22Rv1 (cell line): ENCODE results near the gene MCM7.

Experiments used
- ZFX ChIP-seq: fragments of 450-650 bp; IDR thresholded peaks from 2 replicates; pipeline ENCODE4 v1.6.1; 2017; ENCODE audit warnings: antibody characterized with exemption, borderline replicate concordance
- TF ChIP-seq, protein P1 (sequence below): fragments of 450-650 bp; IDR thresholded peaks from 2 replicates; pipeline ENCODE4 v1.5.1; 2017; ENCODE audit warnings: mild to moderate bottlenecking

DNA sequence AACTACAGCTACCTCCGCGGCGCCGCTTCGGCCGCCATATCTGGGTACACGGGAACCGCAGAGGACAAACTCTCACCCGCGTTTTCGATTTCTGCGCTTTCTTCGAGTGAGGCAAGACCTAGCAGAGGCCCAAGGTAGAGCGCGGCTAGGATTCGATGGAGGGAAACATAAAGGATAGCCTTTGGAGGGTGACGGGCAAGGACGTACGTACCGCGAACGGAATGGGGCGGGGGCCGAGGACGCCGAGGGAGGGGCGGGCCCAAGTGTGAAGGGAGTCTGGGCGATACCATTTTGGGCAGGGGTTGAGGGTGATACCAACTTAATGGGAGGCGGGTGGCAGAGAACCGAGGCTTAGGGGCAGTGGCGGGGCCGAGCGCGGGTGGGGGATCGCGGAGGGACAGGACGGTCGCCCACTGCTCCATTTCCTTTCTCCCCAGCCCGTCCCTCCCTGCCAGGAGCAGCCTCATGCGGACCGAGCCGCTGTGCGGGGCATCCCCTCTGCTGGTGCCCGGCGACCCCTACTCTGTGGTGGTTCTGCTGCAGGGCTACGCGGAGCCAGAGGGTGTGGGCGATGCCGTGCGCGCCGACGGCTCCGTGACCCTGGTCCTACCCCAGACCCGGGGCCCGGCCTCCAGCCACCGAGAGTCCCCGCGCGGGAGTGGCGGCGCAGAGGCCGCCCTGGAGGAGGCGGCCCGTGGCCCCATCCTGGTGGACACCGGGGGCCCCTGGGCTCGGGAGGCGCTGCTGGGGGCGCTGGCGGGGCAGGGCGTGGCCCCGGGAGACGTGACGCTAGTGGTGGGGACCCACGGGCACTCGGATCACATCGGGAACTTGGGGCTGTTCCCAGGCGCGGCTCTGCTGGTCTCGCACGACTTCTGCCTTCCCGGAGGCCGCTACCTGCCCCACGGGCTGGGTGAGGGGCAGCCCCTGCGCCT is 26.0 kb upstream of the MCM7 start, which contains the start of gene MBLAC1:
- TF ChIP-seq, protein P1, sequence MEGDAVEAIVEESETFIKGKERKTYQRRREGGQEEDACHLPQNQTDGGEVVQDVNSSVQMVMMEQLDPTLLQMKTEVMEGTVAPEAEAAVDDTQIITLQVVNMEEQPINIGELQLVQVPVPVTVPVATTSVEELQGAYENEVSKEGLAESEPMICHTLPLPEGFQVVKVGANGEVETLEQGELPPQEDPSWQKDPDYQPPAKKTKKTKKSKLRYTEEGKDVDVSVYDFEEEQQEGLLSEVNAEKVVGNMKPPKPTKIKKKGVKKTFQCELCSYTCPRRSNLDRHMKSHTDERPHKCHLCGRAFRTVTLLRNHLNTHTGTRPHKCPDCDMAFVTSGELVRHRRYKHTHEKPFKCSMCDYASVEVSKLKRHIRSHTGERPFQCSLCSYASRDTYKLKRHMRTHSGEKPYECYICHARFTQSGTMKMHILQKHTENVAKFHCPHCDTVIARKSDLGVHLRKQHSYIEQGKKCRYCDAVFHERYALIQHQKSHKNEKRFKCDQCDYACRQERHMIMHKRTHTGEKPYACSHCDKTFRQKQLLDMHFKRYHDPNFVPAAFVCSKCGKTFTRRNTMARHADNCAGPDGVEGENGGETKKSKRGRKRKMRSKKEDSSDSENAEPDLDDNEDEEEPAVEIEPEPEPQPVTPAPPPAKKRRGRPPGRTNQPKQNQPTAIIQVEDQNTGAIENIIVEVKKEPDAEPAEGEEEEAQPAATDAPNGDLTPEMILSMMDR, result no peak
- TF ChIP-seq ZFX, result no peak
